B cell (primary cell): Measurements from ENCODE around the gene OXNAD1.

ENCODE experiments used
- CTCF ChIP-seq: fragments of 200-600 bp; IDR thresholded peaks from one replicate; pipeline ENCODE4 v1.8.0; 2022; ENCODE audit warnings: antibody characterized with exemption, mild to moderate bottlenecking
- EZH2 ChIP-seq: IDR thresholded peaks from 2 replicates; pipeline ENCODE4 v1.6.1; 2012; ENCODE audit warnings: borderline replicate concordance, low read depth, mild to moderate bottlenecking, moderate library complexity, low read length; ENCODE audit not compliant: insufficient read depth, poor library complexity, severe bottlenecking

DNA sequence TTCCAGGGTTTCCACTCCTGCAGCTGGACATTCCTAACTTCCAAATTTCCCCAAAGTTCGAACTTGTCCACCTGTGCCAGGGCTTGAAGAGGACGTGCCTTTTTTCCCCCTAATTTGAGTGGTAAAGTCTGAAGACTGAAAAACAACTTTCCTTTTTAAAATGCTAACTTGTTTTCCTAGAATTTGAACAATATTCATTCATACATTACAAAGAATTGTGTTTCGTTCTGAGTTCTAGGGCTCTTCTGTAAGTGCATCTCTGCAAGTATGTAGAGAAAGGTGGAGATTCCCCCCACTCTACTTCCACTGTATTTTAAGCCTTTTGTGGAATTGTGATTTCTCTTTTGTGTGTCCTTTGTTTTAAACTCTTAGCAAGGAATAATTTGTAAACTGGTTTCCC is 9.7 kb upstream of the OXNAD1 start:
- no peak for TF ChIP-seq CTCF
- no peak for TF ChIP-seq EZH2
